Measurements from ENCODE around the gene RNF141.
A peak's percentile ranks its signal among the peaks of the same experiment; 100 is the strongest.

The RNF141 gene

GRCh38 chr11:10561043-10561818 lies 20.2 kb upstream of the RNF141 start:
- DNase-seq, result no peak

GRCh38 chr11:10558288-10558687 lies 17.3 kb upstream of the RNF141 start:
- DNase-seq, result no peak

- DNase-seq, result no peak
These were observed 15.6 kb upstream of the RNF141 start for GRCh38 chr11:10556590-10556989.

- no peak for DNase-seq
These were observed 10.9 kb upstream of the RNF141 start for GRCh38 chr11:10551845-10552352.

GRCh38 chr11:10551290-10551592 lies 10.3 kb upstream of the RNF141 start:
- no peak for DNase-seq

GRCh38 chr11:10550503-10551289 lies 9.7 kb upstream of the RNF141 start:
- DNase-seq, result no peak

GRCh38 chr11:10544491-10545465 lies 3.8 kb upstream of the RNF141 start:
- DNase-seq, result no peak

GRCh38 chr11:10543782-10544181 lies 2.8 kb upstream of the RNF141 start:
- DNase-seq, result no peak

GRCh38 chr11:10542776-10543175 lies 1.8 kb upstream of the RNF141 start:
- no peak for DNase-seq

- DNase-seq, result no peak
These were observed 559 bp upstream of the RNF141 start for GRCh38 chr11:10541561-10541930.

GRCh38 chr11:10540546-10540914 lies 457 bp downstream of the RNF141 start:
- DNase-seq, result no peak

GRCh38 chr11:10539339-10539738 lies 1.6 kb downstream of the RNF141 start:
- DNase-seq, result no peak

- DNase-seq, result no peak
These were observed 2.1 kb downstream of the RNF141 start for GRCh38 chr11:10538924-10539323.

- DNase-seq, result no peak
These were observed 3.4 kb downstream of the RNF141 start for GRCh38 chr11:10537600-10537999.

GRCh38 chr11:10534316-10534715 lies 6.7 kb downstream of the RNF141 start:
- no peak for DNase-seq

GRCh38 chr11:10533323-10533722 lies 7.7 kb downstream of the RNF141 start:
- DNase-seq, result no peak

- no peak for DNase-seq
These were observed 8.5 kb downstream of the RNF141 start for GRCh38 chr11:10532526-10532925.

GRCh38 chr11:10529279-10529678 lies 11.7 kb downstream of the RNF141 start:
- DNase-seq, result no peak

GRCh38 chr11:10528121-10528520 lies 12.9 kb downstream of the RNF141 start:
- no peak for DNase-seq

- DNase-seq, result no peak
These were observed 13.7 kb downstream of the RNF141 start for GRCh38 chr11:10526974-10527918.

- DNase-seq, result no peak
These were observed 16.5 kb downstream of the RNF141 start for GRCh38 chr11:10524471-10524870.

GRCh38 chr11:10522921-10523320 lies 18.1 kb downstream of the RNF141 start:
- DNase-seq, result peak in 1 of 5 experiments; percentile 42

Data from T-helper 2 cell (primary cell).